GM19455 (cell line): Measurements from ENCODE around the gene RADX.
"Not testable (repeated sequence)": the region's sequence is repeated elsewhere in the genome, so short reads cannot be mapped to it uniquely, and the experiment has no call there.

Experiments used
- ATAC-seq: cut with Tn5 transposase; IDR thresholded peaks from one replicate; pipeline ENCODE4 v1.9.1; 2021; ENCODE audit not compliant: unreplicated experiment

Gene RADX, protein sequence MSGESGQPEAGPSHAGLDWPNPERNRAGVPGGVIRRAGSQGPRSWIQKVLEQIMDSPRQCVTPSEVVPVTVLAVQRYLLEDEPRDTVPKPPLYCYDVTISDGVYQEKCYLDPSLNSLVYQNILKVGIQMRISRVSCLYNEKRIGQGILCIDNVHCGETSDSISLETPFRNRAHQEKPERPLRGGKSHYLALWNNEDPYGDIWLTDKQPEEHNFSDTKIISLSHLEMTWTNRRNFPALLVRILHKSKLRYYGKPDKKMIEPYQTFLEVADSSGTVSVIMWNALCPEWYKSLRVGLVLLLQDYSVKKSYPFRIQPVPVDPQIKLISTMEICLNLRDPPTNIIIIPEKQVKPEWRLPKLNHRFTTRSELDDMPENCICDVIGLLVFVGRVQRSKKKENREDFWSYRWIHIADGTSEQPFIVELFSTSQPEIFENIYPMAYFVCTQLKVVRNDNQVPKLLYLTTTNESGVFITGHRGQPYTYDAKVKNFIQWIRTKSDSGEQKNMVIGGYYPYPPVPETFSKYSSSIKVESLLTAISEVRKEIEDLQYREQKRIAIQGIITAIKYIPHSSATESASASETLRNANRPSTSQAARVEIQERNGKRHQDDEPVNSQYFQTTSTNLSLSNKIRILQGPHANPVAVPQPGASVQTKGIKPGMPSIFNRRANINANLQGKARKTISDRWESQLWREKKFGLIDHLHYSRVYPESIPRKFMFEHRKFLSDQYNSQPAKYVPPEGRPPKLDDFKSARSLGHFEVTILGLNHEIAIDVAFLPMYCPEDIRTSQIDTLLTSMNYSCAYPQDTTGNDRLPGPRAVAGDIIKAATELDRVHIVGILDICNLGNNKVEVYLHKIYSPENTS

DNA sequence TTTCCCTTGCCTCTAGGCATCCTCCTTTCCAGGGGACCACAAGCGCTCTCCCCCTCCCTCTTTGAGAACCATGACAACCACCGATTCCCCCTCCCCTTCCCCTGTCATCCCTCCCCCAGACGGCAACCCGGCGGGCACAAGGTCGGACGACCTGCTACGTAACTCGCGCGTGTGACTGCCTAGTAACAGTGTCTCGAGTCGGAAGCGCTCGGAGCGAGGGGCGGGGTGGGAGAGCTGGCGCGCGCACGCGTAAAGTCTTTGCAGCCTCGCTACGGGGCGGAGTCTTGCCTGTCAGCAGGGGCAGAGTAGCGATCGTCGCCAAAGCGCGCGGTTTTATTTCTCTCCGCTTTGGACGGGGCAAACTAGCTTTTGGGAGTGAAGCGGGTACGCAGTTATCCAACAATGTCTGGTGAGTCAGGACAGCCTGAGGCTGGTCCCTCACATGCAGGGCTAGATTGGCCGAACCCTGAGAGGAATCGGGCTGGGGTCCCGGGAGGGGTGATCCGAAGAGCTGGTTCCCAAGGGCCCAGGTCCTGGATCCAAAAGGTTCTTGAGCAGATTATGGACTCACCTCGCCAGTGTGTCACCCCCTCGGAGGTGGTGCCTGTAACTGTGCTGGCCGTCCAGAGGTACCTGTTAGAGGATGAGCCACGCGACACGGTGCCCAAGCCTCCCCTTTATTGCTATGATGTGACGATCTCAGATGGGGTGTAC lies at the start of gene RADX:
RADX (plus strand) TSS at position 300 of the 714 bp plus-strand sequence; CDS start at position 403, 103 bp downstream.
- ATAC-seq, result peak; percentile 98

DNA sequence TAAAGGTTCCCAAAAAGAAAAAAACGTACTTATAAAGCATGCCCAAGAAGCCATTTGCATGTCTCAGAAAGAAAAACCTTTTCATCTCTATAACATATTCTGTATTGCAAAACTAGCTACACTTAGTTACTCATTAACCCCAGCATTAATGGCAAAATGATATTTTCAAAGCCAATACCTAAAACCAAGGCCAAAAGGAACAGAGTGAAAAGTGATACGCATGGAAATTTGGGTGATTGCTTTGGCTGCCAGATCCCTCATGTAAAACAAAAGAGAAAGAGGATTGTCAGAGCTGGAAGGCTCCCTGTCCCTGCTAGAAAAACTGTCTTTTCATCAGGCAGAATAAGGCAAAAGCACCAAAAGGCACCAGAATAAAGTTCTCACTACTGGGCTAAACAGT lies 46.8 kb upstream of the RADX start:
- no peak for ATAC-seq

DNA sequence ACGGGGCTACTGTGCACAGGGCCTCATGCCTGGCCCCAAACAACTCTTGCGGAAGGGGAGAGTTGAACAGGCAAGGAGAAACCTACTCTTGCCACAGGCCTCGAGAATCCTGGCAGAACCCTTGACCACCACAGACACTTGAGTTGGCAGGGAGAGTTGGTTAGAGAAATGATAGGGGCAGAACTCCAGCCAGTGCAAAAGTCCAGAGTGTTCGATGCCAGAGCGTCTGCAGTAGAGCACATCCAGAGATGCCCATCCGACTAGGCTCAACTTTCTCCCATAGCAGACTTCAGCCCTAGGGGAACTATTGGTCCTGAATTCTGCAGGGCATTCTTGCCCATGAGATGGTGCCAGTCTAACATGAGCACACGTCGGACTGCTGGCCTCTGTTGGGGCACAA lies 45.4 kb upstream of the RADX start:
- no peak for ATAC-seq

DNA sequence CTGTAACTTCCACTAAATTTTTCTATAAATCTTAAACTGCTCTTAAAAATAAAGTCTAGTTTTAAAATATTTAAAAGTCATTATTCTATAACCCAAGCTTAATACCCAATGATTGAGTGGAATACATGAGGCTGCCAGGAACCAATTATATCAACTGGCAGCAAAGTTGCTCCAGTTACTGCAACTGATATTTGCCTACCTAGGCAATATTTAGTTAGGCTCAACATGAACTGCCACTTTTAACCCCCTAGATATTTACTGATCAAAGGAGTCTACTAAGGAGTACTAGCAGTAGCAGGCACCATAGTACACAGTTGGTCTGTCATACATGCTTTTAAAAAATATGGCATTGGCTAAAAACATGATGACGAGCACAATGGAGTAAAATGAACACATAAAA lies 29.9 kb upstream of the RADX start:
- no peak for ATAC-seq

DNA sequence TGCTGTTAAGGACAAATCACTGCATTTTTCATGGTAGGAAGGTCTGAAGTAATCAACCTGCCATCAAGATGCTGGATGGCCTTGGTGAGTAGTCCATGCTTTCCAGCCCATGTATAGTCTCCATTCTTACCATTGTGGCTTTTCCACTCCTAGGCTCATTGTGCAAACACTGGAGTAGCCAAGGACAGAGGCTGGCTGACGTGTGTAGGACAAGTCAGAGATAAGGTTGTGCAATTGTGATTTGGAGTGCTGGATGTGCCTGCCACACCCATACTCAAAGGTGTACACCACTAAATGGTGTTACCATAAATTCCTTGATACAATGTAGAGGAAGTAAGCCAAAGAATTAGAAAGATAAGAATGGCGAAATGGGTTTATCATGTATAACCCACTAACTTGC lies 26.3 kb upstream of the RADX start:
- no peak for ATAC-seq

DNA sequence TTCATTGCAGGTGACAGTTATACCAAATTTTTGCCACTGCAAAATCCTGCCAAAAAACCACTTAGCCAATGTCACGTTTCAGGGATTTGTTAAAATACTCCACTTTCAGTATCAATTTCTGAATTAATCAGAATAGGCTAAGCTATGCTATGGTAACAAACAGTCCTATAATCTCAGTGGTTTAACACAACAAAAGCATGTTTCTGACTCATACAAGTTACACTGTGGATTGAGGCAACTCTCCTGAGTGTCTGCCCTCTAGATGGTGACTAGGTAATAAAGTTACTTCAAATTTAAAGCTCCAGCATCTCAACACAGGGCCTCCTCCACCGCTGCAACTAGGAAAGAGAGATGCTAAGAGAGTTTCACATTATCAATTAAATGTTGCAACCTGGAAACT lies 23.0 kb upstream of the RADX start:
- no peak for ATAC-seq

DNA sequence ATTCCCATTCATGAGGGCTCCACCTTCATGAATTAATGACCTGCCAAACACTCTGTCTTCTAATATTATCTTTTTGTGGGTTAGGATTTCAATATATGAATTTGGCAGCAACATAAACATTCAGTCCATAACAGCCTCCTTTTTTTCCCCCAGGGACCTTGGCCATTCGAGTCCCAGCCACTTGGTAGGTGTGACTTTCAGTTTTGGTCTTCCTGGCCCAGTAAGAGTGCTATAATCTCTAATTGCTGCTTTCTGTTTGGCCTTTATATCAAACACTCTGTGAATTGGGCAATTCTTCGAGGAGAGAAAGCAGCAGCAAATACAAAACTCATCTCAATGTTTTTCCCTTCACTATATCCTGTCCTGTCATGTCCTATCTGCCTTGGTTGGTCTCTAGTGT lies 12.4 kb upstream of the RADX start:
- no peak for ATAC-seq

DNA sequence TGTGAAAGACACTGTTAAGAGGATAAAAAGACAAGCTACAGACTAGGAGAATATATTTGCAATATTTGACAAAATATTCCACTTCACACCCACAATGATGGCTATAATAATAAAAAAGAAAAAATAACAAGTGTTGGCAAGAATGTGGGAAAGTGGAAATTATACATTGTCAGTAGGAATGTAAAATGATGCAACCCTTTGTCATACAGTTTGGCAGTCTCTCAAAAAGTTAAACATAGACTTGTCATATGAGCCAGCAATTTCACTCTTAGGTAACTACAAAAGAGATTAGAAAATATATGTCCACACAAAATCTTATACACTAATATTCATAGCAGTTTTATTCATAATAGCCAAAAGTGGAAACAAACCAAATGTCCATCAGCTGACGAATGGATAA lies 5.2 kb upstream of the RADX start:
- ATAC-seq, result no peak

DNA sequence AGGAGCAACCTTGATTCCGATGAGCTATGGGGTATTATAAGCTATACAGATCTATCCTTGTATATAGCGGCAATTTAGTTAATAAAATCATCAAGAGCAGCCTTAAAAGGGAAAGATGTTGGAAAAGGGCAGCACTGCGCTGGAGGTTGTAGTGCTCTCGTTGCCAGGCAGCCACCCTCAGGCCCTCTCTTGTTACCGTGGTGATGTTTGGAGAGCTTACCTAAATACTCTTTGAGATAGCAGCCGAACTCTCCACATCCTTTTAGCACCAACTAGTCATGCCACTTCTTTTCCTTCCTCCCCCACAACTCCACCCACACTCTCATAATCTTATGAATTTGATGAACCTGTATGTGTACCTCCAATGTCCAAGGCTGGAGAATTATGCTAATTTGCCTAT lies 3.8 kb upstream of the RADX start:
- no peak for ATAC-seq

DNA sequence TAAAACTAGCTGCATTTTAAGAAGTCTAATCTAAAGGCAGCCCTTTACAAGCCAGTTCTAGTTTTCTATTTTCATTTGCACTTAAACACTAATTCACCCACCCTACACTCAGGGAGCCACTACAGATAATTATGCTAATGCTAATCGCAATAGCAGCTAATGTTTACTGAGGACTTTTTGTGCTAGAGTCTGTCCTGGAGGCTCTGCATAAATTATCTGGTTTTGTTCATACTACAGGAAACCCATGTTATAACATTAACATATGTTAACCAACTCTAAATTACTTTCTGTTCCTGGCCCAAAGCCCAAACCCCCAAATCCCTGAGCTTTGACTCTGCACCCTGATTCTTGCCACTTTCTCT lies 480 bp upstream of the RADX start:
- ATAC-seq, result peak; percentile 14

DNA sequence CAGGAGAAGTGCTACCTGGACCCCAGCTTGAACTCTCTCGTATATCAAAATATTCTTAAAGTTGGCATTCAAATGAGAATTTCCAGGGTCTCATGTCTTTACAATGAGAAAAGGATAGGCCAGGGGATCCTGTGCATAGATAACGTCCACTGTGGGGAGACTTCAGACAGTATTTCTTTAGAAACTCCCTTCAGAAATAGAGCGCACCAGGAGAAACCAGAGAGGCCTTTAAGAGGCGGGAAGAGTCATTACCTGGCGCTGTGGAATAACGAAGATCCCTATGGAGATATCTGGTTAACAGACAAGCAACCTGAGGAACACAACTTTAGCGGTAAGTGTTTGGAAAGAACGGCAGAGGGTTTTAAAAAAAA lies 600 bp downstream of the RADX start:
- peak; percentile 20 for ATAC-seq

DNA sequence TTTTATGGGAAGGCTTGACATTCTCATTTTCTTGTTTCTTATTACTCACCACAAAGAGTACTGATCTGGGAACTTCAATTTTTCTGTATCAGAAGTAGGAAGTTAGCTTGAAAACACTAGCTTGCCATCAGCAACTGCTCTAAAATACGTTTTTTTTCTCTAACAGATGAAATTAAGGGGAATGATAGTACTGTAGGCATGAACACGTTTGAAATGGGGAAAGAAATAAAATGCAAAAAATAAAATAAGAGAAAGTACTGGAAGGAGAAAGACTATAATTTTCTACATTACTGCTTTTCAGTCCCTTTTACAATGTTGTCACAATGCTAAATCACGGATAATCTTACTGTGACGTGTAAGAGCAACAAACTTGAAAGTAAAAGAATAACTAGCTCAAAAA lies 1.5 kb downstream of the RADX start:
- no peak for ATAC-seq

DNA sequence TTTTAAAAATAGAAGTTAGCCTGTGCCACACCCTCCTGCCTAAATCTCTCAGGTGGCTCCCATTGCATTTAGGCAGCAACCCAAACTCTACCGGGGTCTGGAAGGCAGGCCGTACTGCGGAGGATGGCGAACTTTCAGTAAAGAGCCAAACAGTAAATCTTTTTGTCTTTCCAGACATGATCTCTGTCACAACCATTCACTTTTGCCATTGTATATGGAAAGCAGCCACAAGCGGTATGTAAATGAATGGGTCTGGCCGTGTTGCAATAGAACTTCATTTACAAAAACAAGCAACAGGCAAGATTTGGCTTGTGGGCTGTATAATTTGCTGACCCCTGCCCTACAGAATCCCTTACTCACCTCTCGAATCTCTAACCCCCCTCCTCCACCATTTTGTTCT lies 3.3 kb downstream of the RADX start:
- ATAC-seq, result no peak

DNA sequence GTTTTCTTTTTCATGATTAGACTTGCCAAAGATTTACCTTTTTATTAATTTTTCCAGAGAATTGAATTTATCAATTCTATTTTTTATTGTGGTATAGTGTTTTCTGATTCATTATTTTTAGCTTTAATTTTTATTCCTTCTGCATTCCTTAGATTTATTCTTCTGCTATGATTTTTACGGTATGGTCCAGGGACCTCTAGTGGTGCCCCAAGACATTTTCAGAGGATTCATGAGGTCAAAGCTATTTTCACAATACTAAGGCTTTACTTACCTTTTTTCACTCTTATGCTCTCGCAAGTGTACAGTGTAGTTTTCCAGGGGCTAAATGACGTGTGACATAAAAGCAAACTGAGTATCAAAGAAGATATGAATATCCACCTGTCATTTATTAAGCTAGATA lies 8.0 kb downstream of the RADX start:
- ATAC-seq, result no peak

DNA sequence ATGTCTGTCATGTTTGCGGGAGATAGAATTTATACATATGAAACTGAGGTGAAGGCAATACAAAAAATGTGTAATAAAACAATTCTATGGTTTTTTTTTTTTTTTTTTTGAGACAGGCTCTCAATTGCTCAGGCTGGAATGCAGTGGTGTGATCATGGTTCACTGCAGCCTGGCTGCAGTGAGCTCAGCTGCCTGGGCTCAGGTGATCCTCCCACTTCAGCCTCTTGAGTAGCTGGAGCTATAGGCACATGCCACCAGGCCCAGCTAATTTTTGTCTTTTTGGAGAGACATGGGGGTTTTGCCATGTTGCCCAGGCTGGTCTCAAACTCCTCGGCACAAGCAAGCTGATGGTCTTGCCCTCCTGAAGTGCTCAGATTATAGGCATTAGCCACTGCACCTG lies 10.1 kb downstream of the RADX start:
- ATAC-seq, result no peak

DNA sequence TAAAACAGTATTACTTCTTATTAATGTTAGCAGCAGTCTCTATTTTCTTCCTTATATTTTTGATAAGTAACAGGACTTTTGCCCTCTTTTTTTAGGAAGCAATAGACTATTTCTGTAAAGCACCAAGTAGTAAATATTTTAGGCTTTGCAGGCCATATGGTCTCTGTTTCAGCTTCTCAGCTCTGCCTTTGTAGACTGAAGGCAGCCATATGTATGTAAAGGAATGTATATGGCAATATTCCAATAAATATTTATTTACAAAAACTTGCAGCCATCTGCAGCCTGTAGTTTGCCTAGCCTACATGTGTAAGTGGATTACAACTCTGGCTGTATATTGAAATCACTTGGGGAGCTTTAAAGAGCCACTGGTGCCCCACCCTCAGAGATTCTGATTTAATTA lies 15.0 kb downstream of the RADX start:
- no peak for ATAC-seq

DNA sequence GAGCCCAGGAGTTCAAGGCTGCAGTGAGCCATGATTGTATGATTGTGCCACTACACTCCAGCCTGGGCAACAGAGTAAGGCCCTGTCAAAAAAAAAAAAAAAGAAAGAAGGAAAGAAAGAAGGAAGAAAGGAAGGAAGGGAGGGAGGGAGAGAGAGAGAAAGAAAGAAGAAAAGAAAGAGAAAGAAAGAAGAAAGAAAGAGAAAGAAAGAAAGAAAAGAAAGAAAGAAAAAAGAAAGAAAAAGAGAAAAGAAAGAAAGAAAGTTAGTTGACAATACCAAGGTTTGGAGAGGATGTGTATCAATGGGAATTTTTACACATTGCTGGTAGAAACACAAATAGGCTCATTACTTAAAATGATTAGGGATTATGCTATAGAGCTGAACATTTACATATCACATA lies 19.8 kb downstream of the RADX start:
- ATAC-seq, result no peak

DNA sequence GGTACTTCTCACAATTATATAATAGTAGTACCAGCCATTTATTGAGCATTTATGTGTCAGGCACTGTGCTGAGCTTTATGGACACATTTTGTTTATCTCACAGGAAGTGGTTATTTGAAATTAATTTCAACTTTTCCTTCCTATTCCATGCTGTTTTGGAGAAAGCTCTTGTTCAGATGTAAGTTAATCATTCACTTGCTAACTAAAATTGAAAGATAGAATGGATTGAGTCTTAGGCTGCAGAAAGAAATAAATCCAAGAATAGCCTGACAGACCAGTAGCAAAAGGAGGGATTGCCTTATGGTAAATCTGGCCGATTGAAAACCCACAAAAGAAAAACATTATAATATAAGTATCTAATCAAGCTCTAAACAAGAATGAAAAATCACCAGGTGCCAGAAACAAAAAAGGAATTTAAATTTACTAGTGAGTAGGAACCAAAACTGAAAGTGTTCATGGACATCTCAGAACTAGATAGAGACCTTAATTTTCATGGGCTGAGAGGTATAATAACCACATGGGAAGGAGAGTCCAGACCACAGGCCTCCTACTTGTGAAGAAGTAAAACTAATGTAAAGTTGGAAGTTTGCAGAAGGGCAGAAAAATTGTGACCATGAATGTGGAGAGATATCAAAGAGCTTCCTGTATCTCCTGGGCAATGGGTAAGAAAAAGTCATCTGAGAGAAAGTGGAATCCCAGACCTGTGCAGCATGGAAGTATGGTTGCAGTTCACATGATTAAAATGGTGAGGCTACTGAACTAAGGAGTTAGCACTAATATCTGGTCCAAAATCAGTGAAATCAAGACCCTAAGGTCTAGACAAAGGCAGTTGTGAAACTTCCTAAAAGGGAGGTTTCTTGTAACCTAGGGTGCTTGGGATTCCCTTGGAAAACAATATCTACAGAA lies 38.0 kb downstream of the RADX start:
- ATAC-seq, result peak; percentile 93

DNA sequence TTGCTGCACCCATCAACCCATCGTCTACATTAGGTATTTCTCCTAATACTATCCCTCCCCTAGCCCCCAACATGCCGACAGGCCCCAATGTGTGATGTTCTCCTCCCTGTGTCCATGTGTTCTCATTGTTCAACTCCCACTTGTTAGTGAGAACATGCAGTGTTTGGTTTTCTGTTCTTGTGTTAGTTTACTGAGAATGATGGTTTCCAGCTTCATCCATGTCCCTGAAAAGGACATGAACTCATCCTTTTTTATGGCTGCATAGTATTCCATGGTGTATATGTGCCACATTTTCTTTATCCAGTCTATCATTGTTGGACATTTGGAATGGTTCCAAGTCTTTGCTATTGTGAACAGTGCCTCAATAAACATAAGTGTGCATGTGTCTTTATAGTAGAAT lies 41.8 kb downstream of the RADX start:
- not testable (repeated sequence) for ATAC-seq

DNA sequence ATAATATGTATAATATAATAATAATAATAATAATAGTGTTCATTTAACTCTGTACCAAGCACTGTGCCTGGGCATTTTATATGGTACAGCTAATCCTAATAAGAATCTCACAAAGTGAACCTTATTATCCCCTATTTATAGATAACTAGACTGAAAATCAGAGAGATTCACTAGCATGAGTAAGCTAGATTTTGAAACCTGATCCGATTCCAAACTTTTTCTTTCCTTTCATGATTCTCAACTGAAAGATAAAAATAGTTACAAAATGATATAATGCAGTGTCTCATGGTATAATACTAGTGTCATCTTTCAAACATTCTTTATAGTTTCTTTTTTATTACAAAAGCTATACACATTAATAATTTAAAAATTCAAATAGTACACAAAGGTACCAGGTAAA lies 58.9 kb downstream of the RADX start:
- ATAC-seq, result no peak

DNA sequence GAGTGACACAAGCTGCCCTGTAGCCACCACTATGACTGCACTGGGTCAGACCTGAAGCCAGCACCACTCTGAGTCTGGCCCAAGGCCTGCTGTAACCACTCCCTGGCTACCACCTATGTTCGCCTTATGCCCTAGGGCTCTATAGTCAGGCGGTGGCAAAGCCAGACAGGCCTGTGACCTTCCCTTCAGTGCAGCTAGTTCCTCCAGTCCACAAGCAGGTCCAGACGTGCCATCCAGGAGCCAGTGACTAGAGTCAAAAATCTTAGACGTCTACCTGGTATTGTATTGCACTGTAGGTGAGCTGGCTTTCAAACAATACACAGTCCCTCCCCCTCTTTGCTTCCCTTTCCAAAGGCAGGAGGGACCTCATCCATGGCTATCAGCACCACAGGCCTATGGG lies 60.7 kb downstream of the RADX start:
- ATAC-seq, result no peak
